Peyer's patch (tissue), 4 donors: ENCODE measurements around the gene L3MBTL3.

Experiments
- CTCF ChIP-seq, 6 experiments: fragments of 450-650 bp in 4 of 6; fragments of 200-600 bp in 2 of 6; sonication (generic) in 1 of 6; IDR thresholded peaks; one replicate each; pipeline ENCODE4 v1.5.1; 2017 to 2019; ENCODE audit warnings: antibody characterized with exemption in 6 of 6, mild to moderate bottlenecking in 3 of 6, moderate library complexity in 1 of 6
- POLR2A ChIP-seq, 2 donors: fragments of 450-650 bp; IDR thresholded peaks; one replicate each; pipeline ENCODE4 v1.5.1; 2017; ENCODE audit warnings: antibody characterized with exemption in 2 of 2, mild to moderate bottlenecking in 2 of 2, moderate library complexity in 2 of 2

GRCh38 chr6:130167655-130168054 is 149.3 kb downstream of the L3MBTL3 start:
- TF ChIP-seq CTCF (IDR thresholded peaks at IDR 0.05) (no peak), POLR2A (IDR thresholded peaks at IDR 0.05) (no peak)
